GM20431 (cell line): ENCODE data around the gene ACTL10.

Experiments used
- in situ Hi-C: fragments of 300-500 bp; cut with MseI, MboI; formaldehyde crosslinking; loops from one replicate; pipeline ENCODE4 v1.15.0; 2020; ENCODE audit warnings: low sequenced_read_pairs; ENCODE audit not compliant: unreplicated experiment

The ACTL10 gene

GRCh38 chr20:33647603-33648395 is 18.9 kb upstream of the ACTL10 start:
- in situ Hi-C loops = no loop called here

- in situ Hi-C loops = no loop called here
Observed at GRCh38 chr20:33648396-33649004, 18.2 kb upstream of the ACTL10 start.

GRCh38 chr20:33649201-33649681 is 17.5 kb upstream of the ACTL10 start:
- in situ Hi-C loops = no loop called here

- in situ Hi-C loops = loop anchor here (10.0 kb wide), 1 partner anchor 185 kb away; no protein-coding TSS in a partner anchor
Observed at GRCh38 chr20:33650111-33650752, 16.5 kb upstream of the ACTL10 start.

- in situ Hi-C loops = loop anchor here (10.0 kb wide), 1 partner anchor 186 kb away; no protein-coding TSS in a partner anchor
Observed at GRCh38 chr20:33650753-33651561, 15.8 kb upstream of the ACTL10 start.

- in situ Hi-C loops = loop anchor here (10.0 kb wide), 1 partner anchor 187 kb away; no protein-coding TSS in a partner anchor
Observed at GRCh38 chr20:33651562-33652048, 15.1 kb upstream of the ACTL10 start.

GRCh38 chr20:33653218-33653899 is 13.4 kb upstream of the ACTL10 start:
- in situ Hi-C loops = loop anchor here (10.0 kb wide), 1 partner anchor 189 kb away; no protein-coding TSS in a partner anchor

GRCh38 chr20:33653900-33654596 is 12.7 kb upstream of the ACTL10 start:
- in situ Hi-C loops = loop anchor here (10.0 kb wide), 1 partner anchor 189 kb away; no protein-coding TSS in a partner anchor

- in situ Hi-C loops = loop anchor here (10.0 kb wide), 1 partner anchor 190 kb away; no protein-coding TSS in a partner anchor
Observed at GRCh38 chr20:33654680-33655161, 12.0 kb upstream of the ACTL10 start.

- in situ Hi-C loops = loop anchor here (10.0 kb wide), 1 partner anchor 190 kb away; no protein-coding TSS in a partner anchor
Observed at GRCh38 chr20:33655164-33655563, 11.6 kb upstream of the ACTL10 start.

GRCh38 chr20:33656010-33656782 is 10.5 kb upstream of the ACTL10 start:
- in situ Hi-C loops = loop anchor here (10.0 kb wide), 1 partner anchor 191 kb away; no protein-coding TSS in a partner anchor

GRCh38 chr20:33656783-33657703 is 9.7 kb upstream of the ACTL10 start:
- in situ Hi-C loops = loop anchor here (10.0 kb wide), 1 partner anchor 192 kb away; no protein-coding TSS in a partner anchor

GRCh38 chr20:33657704-33658095 is 9.0 kb upstream of the ACTL10 start:
- in situ Hi-C loops = loop anchor here (10.0 kb wide), 1 partner anchor 193 kb away; no protein-coding TSS in a partner anchor

GRCh38 chr20:33658510-33658909 is 8.2 kb upstream of the ACTL10 start:
- in situ Hi-C loops = loop anchor here (10.0 kb wide), 1 partner anchor 194 kb away; no protein-coding TSS in a partner anchor

- in situ Hi-C loops = loop anchor here (10.0 kb wide), 1 partner anchor 194 kb away; no protein-coding TSS in a partner anchor
Observed at GRCh38 chr20:33658929-33659328, 7.8 kb upstream of the ACTL10 start.
